OCI-LY7 (cell line): Measurements from ENCODE around the gene GBP3.

ENCODE experiments used
- CTCF ChIP-seq: fragments of 200-600 bp; sonication (generic); conservative IDR thresholded peaks from 2 replicates; pipeline ENCODE4 v1.5.1; 2014; ENCODE audit warnings: mild to moderate bottlenecking, antibody characterized with exemption, low read length, moderate library complexity, mixed read lengths
- EZH2phosphoT487 ChIP-seq: fragments of 200-600 bp; sonication (generic); IDR thresholded peaks from 2 replicates; pipeline ENCODE4 v1.6.1; 2018; ENCODE audit warnings: low read depth, borderline replicate concordance, mild to moderate bottlenecking, mixed run types, antibody characterized with exemption, low read length, moderate library complexity, mixed read lengths

GRCh38 chr1:88984569-88984968 is 38.1 kb downstream of the GBP3 start:
- TF ChIP-seq CTCF (no peak), EZH2phosphoT487 (no peak)
